Measurements from ENCODE around the gene SNX10.

GRCh38 chr7:26280097-26280496 is 11.6 kb upstream of the SNX10 start:
- no peak for TF ChIP-seq POLR2A (IDR thresholded peaks at IDR 0.05)
- no peak for TF ChIP-seq CTCF (IDR thresholded peaks at IDR 0.05)
- TF ChIP-seq POLR2AphosphoS5 (IDR thresholded peaks at IDR 0.05), result no peak
